IMR-90 (cell line): ENCODE measurements around the gene CPLX1. TPM values are rescaled to one million over a fixed set of nuclear protein-coding genes. Genes with fewer than 3 reads are reported as not detected.

ENCODE experiments used
- ATAC-seq: fragments of 200-7000 bp; cut with Tn5 transposase; 2 replicates; pipeline ENCODE4 v1.9.1; 2020; ENCODE audit warnings: low read depth, mild to moderate bottlenecking, moderate library complexity
- BruUV-seq: library from RNA; stranded (reverse); fragments of 400-500 nt; replicated peaks from 2 replicates; lab custom pipeline; 2021; lab: Mats Ljungman, UMichigan
- CTCF ChIA-PET: fragments of 300-600 bp; formaldehyde crosslinking; extraction: SDS; loops from one replicate; lab custom pipeline; 2021; ENCODE audit warnings: antibody characterized with exemption; lab: Yijun Ruan, JAX
- POLR2A ChIA-PET: fragments of 300-600 bp; sonication (Branson Sonifier 250); formaldehyde crosslinking; loops from one replicate; lab custom pipeline; 2022; ENCODE audit warnings: antibody characterized with exemption; ENCODE audit not compliant: unreplicated experiment; lab: Charles Lee
- DNase-seq: peaks from one replicate; pipeline ENCODE4 v3.0.0; 2013
- H2AFZ ChIP-seq: replicated peaks from 2 replicates; pipeline ENCODE3; 2013; ENCODE audit warnings: low read length, mild to moderate bottlenecking; ENCODE audit not compliant: poor library complexity
- H2AK5ac ChIP-seq: 2 replicates; pipeline ENCODE4 v1.6.1; 2013; ENCODE audit warnings: low read depth, low read length, inconsistent platforms
- H2AK9ac ChIP-seq: replicated peaks from 2 replicates; pipeline ENCODE3; 2013; ENCODE audit warnings: mild to moderate bottlenecking, low read depth, low read length, moderate library complexity; ENCODE audit not compliant: poor library complexity
- H2BK120ac ChIP-seq: 2 replicates; pipeline ENCODE4 v1.6.1; 2013; ENCODE audit warnings: low read depth, low read length, inconsistent platforms
- H2BK15ac ChIP-seq: 3 replicates; pipeline ENCODE4 v1.6.1; 2013; ENCODE audit warnings: low read depth, low read length, inconsistent platforms
- H2BK20ac ChIP-seq: 2 replicates; pipeline ENCODE4 v1.6.1; 2013; ENCODE audit warnings: low read depth, mild to moderate bottlenecking, inconsistent platforms, low read length, moderate library complexity
- H2BK5ac ChIP-seq: 2 replicates; pipeline ENCODE4 v1.6.1; 2013; ENCODE audit warnings: mild to moderate bottlenecking, low read depth, low read length, inconsistent platforms; ENCODE audit not compliant: poor library complexity, severe bottlenecking
- H3K14ac ChIP-seq: replicated peaks from 2 replicates; pipeline ENCODE4 v1.6.1; 2013; ENCODE audit warnings: low read depth, low read length, inconsistent platforms
- H3K18ac ChIP-seq: 2 replicates; pipeline ENCODE4 v1.6.1; 2013; ENCODE audit warnings: low read depth, low read length, control low read depth
- H3K23ac ChIP-seq: 2 replicates; pipeline ENCODE4 v1.6.1; 2013; ENCODE audit warnings: low read depth, low read length, inconsistent platforms
- H3K27ac ChIP-seq: 2 replicates; pipeline ENCODE4 v1.5.1; 2013; ENCODE audit warnings: mild to moderate bottlenecking, control low read depth, low read length; ENCODE audit not compliant: insufficient read depth
- H3K27me3 ChIP-seq: 2 replicates; pipeline ENCODE4 v1.6.1; 2013; ENCODE audit warnings: low read length; ENCODE audit not compliant: control insufficient read depth, insufficient read depth
- H3K36me3 ChIP-seq: 2 replicates; pipeline ENCODE4 v1.6.1; 2013; ENCODE audit warnings: low read length, mixed read lengths; ENCODE audit not compliant: control insufficient read depth, insufficient read depth
- H3K4ac ChIP-seq: 2 replicates; pipeline ENCODE4 v1.6.1; 2013; ENCODE audit warnings: low read depth, low read length, inconsistent platforms
- H3K4me1 ChIP-seq: 2 replicates; pipeline ENCODE4 v1.6.1; 2013; ENCODE audit warnings: low read length, mixed read lengths; ENCODE audit not compliant: control insufficient read depth, insufficient read depth
- H3K4me2 ChIP-seq: 2 replicates; pipeline ENCODE4 v1.6.1; 2013; ENCODE audit warnings: low read depth, mild to moderate bottlenecking, control low read depth, low read length, moderate library complexity
- H3K4me3 ChIP-seq: 2 replicates; pipeline ENCODE4 v1.5.1; 2013; ENCODE audit warnings: low read depth, mild to moderate bottlenecking, control low read depth, low read length, moderate library complexity; ENCODE audit not compliant: insufficient read depth
- H3K56ac ChIP-seq: 2 replicates; pipeline ENCODE4 v1.6.1; 2013; ENCODE audit warnings: low read length, inconsistent platforms; ENCODE audit not compliant: insufficient read depth; ENCODE audit errors: extremely low read depth
- H3K79me1 ChIP-seq, 2 experiments: 2 replicates each; pipeline ENCODE4 v1.6.1; 2013; ENCODE audit warnings: low read length in 2 of 2, inconsistent platforms in 1 of 2, low read depth in 1 of 2
- H3K9ac ChIP-seq: 2 replicates; pipeline ENCODE4 v1.6.1; 2013; ENCODE audit warnings: low read depth, low read length, control low read depth
- H3K9me1 ChIP-seq: 2 replicates; pipeline ENCODE4 v1.6.1; 2013; ENCODE audit warnings: low read length, inconsistent platforms; ENCODE audit not compliant: insufficient read depth
- H3K9me3 ChIP-seq: 2 replicates; pipeline ENCODE4 v1.6.1; 2013; ENCODE audit warnings: low read length; ENCODE audit not compliant: control insufficient read depth, insufficient read depth
- H4K20me1 ChIP-seq: 2 replicates; pipeline ENCODE4 v1.6.1; 2013; ENCODE audit warnings: low read length, inconsistent platforms; ENCODE audit not compliant: insufficient read depth
- H4K5ac ChIP-seq: 2 replicates; pipeline ENCODE4 v1.6.1; 2013; ENCODE audit warnings: mild to moderate bottlenecking, low read depth, low read length, control low read depth
- H4K8ac ChIP-seq, 2 experiments: 2 replicates each; pipeline ENCODE4 v1.6.1; 2013; ENCODE audit warnings: low read depth in 2 of 2, low read length in 2 of 2, control low read depth in 1 of 2, inconsistent platforms in 1 of 2
- H4K91ac ChIP-seq: 2 replicates; pipeline ENCODE4 v1.6.1; 2013; ENCODE audit warnings: low read depth, low read length, inconsistent platforms; ENCODE audit not compliant: insufficient read depth
- CEBPB ChIP-seq: IDR thresholded peaks from 2 replicates; pipeline ENCODE4 v1.6.1; 2012; ENCODE audit warnings: low read depth, low read length, improper control_type of control experiment
- CHD1 ChIP-seq: IDR thresholded peaks from 2 replicates; pipeline ENCODE4 v1.6.1; 2012; ENCODE audit warnings: low read depth, low read length, improper control_type of control experiment
- FOS ChIP-seq: fragments of 150-350 bp; IDR thresholded peaks from 2 replicates; pipeline ENCODE4 v1.6.1; 2016; ENCODE audit warnings: low read depth, low read length
- MAFK ChIP-seq: IDR thresholded peaks from 2 replicates; pipeline ENCODE4 v1.6.1; 2012; ENCODE audit warnings: low read depth, low read length, improper control_type of control experiment
- MAZ ChIP-seq: IDR thresholded peaks from 2 replicates; pipeline ENCODE4 v1.6.1; 2012; ENCODE audit warnings: low read depth, mild to moderate bottlenecking, low read length, improper control_type of control experiment, moderate library complexity, borderline replicate concordance
- NFE2L2 ChIP-seq: fragments of 150-350 bp; IDR thresholded peaks from 2 replicates; pipeline ENCODE4 v1.6.1; 2016; ENCODE audit warnings: low read depth, mild to moderate bottlenecking, low read length
- RAD21 ChIP-seq: IDR thresholded peaks from 2 replicates; pipeline ENCODE4 v1.6.1; 2012; ENCODE audit warnings: low read length, improper control_type of control experiment
- RCOR1 ChIP-seq: IDR thresholded peaks from 2 replicates; pipeline ENCODE4 v1.6.1; 2012; ENCODE audit warnings: mild to moderate bottlenecking, low read length, improper control_type of control experiment; ENCODE audit not compliant: insufficient replicate concordance
- RFX5 ChIP-seq: IDR thresholded peaks from 2 replicates; pipeline ENCODE4 v1.8.0; 2012; ENCODE audit warnings: low read depth, mild to moderate bottlenecking, low read length, moderate library complexity
- SMC3 ChIP-seq: fragments of 150-350 bp; IDR thresholded peaks from 2 replicates; pipeline ENCODE4 v1.6.1; 2016; ENCODE audit warnings: low read depth, mild to moderate bottlenecking, antibody characterized with exemption, low read length, moderate library complexity
- WGBS, 2 experiments: methylation state at CpG; one replicate each; pipeline versions ENCODE4 v1.1.5 to v1.1.7; 2013; ENCODE audit warnings: missing lambda C conversion rate in 2 of 2; ENCODE audit not compliant: insufficient read length in 1 of 2; ENCODE audit errors: extremely low coverage in 2 of 2; 5-methylcytosine and 5-hydroxymethylcytosine counted together
- dilution Hi-C: fragments of 300-500 bp; cut with HindIII; formaldehyde crosslinking; loops from one replicate; pipeline ENCODE4 v1.14.3; 2018; ENCODE audit warnings: low sequenced_read_pairs; ENCODE audit not compliant: unreplicated experiment
- in situ Hi-C: fragments of 300-500 bp; cut with MboI; formaldehyde crosslinking; loops from 3 replicates; pipeline ENCODE4 v1.14.3; 2019; ENCODE audit warnings: low sequenced_read_pairs, inconsistent platforms, mixed read lengths
- intact Hi-C: fragments of 100-400 bp; cut with micrococcal nuclease; formaldehyde crosslinking; loops from 2 replicates; pipeline ENCODE4 v1.10.0; 2022
- polyA plus RNA-seq, 3 experiments: library from polyadenylated mRNA; depleted of rRNA; stranded (reverse); fragments of >200 nt; gene quantifications; 2 replicates each; pipeline ENCODE4 v1.2.3, GENCODE V29; 2012; ENCODE audit warnings: low replicate concordance in 1 of 3
- total RNA-seq: library from RNA; depleted of rRNA; stranded (reverse); fragments of >200 nt; gene quantifications from 2 replicates; pipeline ENCODE4 v1.2.3, GENCODE V29; 2012
- TF ChIP-seq, protein P1 (sequence below): fragments of 150-350 bp; IDR thresholded peaks from 2 replicates; pipeline ENCODE4 v1.6.1; 2016; ENCODE audit warnings: low read depth, mild to moderate bottlenecking, low read length, moderate library complexity, borderline replicate concordance
- TF ChIP-seq, protein P2 (sequence below): conservative IDR thresholded peaks from 2 replicates; pipeline ENCODE4 v1.5.1; 2012; ENCODE audit warnings: mild to moderate bottlenecking, low read depth, low read length, improper control_type of control experiment
- TF ChIP-seq, protein P3 (sequence below): fragments of 150-350 bp; IDR thresholded peaks from 2 replicates; pipeline ENCODE4 v1.6.1; 2017; ENCODE audit warnings: mild to moderate bottlenecking, antibody characterized with exemption, low read length, low read depth

The CPLX1 gene
- total and polyA plus RNA-seq, 2 of the 4 experiments (the other 2 are of a cell fraction) = 0.05 TPM; not detected in 1

DNA sequence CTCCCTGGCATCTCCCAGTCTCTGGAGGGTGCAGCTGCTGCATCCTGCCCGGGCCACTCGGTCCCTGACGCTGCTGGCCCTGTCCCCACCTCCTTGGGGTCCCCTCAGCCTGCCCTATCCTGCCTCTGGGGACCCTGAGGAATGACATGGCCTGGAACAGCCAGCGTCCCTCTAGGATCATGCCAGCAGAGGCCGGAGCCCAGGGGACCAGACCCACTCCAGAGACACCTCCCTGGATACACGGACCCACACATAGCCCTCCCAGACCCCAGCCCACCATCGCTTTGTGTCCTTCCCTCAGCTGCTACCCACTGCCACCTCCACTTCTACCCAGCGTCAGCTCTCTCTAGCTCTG lies 35.5 kb downstream of the CPLX1 start:
- dilution Hi-C loops (no loop called here), in situ Hi-C loops (no loop called here), intact Hi-C loops (no loop called here)
- Histone ChIP-seq H2BK20ac (no peak overlapping the region), H4K8ac (no peak overlapping the region), H3K27me3 (peaks cover 76% of the 10 kb centered on the region), H3K36me3 (no peaks in the 10 kb centered on the region), H4K20me1 (no peaks in the 10 kb centered on the region), H3K4me1 (no peaks in the 10 kb centered on the region), H2AK9ac (peak overlapping the region; percentile 55), H3K18ac (no peak overlapping the region), H2BK5ac (no peak overlapping the region), H3K9ac (no peak overlapping the region), H4K91ac (no peak overlapping the region), H3K23ac (no peak overlapping the region), H3K56ac (no peak overlapping the region), H3K9me3 (no peaks in the 10 kb centered on the region), H2BK15ac (no peak overlapping the region), H3K4me2 (no peak overlapping the region), H3K4me3 (no peak overlapping the region), H3K79me1 (no peaks in the 10 kb centered on the region), H2AFZ (peak overlapping the region; percentile 11), H3K27ac (no peak overlapping the region), H3K4ac (no peak overlapping the region), H2AK5ac (no peak overlapping the region), H3K9me1 (no peaks in the 10 kb centered on the region), H2BK120ac (no peak overlapping the region), H3K14ac (no peak overlapping the region), H4K5ac (no peak overlapping the region)
- CTCF ChIA-PET = no interaction called here
- no peak for ATAC-seq
- no peak for DNase-seq
- POLR2A ChIA-PET = no interaction called here
- 28% methylated on average over 6 of the region's 8 CpGs; no CpG with 5 or more reads in 1 of the 2 experiments for WGBS, 2 experiments
- TF ChIP-seq SMC3 (no peak), FOS (no peak), MAZ (no peak), NFE2L2 (no peak), CEBPB (no peak), RFX5 (no peak), RAD21 (no peak), RCOR1 (no peak), MAFK (no peak), CHD1 (no peak)
- TF ChIP-seq, protein P1, sequence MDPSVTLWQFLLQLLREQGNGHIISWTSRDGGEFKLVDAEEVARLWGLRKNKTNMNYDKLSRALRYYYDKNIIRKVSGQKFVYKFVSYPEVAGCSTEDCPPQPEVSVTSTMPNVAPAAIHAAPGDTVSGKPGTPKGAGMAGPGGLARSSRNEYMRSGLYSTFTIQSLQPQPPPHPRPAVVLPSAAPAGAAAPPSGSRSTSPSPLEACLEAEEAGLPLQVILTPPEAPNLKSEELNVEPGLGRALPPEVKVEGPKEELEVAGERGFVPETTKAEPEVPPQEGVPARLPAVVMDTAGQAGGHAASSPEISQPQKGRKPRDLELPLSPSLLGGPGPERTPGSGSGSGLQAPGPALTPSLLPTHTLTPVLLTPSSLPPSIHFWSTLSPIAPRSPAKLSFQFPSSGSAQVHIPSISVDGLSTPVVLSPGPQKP = no peak
- TF ChIP-seq, protein P2, sequence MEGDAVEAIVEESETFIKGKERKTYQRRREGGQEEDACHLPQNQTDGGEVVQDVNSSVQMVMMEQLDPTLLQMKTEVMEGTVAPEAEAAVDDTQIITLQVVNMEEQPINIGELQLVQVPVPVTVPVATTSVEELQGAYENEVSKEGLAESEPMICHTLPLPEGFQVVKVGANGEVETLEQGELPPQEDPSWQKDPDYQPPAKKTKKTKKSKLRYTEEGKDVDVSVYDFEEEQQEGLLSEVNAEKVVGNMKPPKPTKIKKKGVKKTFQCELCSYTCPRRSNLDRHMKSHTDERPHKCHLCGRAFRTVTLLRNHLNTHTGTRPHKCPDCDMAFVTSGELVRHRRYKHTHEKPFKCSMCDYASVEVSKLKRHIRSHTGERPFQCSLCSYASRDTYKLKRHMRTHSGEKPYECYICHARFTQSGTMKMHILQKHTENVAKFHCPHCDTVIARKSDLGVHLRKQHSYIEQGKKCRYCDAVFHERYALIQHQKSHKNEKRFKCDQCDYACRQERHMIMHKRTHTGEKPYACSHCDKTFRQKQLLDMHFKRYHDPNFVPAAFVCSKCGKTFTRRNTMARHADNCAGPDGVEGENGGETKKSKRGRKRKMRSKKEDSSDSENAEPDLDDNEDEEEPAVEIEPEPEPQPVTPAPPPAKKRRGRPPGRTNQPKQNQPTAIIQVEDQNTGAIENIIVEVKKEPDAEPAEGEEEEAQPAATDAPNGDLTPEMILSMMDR = no peak
- TF ChIP-seq, protein P3, sequence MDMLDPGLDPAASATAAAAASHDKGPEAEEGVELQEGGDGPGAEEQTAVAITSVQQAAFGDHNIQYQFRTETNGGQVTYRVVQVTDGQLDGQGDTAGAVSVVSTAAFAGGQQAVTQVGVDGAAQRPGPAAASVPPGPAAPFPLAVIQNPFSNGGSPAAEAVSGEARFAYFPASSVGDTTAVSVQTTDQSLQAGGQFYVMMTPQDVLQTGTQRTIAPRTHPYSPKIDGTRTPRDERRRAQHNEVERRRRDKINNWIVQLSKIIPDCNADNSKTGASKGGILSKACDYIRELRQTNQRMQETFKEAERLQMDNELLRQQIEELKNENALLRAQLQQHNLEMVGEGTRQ = no peak
- no TSS peak for BruUV-seq
